HT-29 (cell line): ENCODE data around the gene XPNPEP2. TPM values are rescaled to one million over a fixed set of nuclear protein-coding genes. Genes with fewer than 3 reads are reported as not detected.

ENCODE experiments used
- DNase-seq: peaks from one replicate; pipeline ENCODE4 v3.0.0-alpha.2; 2015; ENCODE audit warnings: low spot score
- total RNA-seq: library from RNA; depleted of rRNA; stranded (reverse); fragments of >200 nt; shearing (Covaris generic); gene quantifications from 2 replicates; pipeline ENCODE4 v1.2.3, GENCODE V29; 2014

Gene XPNPEP2
- total RNA-seq, 1 experiment from 2014 or later: not detected

DNA sequence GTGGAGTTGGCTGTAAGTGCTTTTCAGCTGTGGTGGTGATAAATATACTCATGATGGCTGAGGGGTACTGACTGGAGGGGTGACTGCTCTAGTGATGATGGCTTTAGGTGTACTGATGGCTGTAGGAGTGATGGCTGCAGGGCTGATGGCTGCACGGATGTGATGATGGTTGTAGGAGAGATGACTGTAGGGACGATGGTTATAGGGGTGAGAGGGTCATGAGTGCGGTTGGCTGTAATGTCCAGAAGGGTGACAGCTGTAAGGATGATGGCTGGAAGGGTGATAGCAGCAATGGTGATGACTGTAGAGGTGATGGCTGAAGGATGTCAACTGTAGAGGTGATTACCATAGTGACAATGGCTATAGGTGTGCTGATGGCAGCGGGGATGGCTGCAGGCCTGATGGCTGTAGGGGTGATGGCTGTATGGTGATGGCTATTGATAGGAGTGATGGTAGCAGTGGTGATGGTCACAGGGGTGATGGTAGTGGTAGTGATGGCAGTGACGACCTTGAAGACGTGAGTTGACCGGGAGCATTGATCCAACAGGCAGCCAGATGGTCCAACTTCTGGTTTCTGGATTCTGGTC, 40.4 kb downstream of the XPNPEP2 start:
- DNase-seq: no peak

DNA sequence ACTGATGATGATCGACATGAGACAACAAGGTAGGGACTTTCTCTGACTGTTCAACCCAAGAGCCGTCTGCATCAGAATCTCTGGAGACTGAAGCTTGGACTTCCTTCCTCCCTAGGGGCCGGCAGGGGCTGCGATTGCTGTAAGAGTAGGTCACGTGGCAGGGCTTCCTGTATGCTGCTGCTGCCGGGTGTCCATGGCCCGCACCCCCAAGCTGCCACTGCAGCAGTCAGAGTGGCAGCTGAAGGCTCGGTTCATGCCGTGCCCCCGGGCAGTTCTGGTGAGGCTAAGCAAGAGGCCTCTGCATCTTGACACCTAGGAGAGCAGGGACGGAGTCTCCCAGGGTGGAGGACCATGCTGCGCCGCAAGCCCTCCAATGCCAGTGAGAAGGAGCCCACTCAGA, 41.0 kb downstream of the XPNPEP2 start, which contains the start of gene SASH3:
Gene SASH3 (plus strand): TSS at position 203 of the 400 bp plus-strand sequence. CDS start 149 bp downstream, at position 352.
- no peak for DNase-seq

GRCh38 chrX:129780441-129781105, 41.8 kb downstream of the XPNPEP2 start:
- no peak for DNase-seq

DNA sequence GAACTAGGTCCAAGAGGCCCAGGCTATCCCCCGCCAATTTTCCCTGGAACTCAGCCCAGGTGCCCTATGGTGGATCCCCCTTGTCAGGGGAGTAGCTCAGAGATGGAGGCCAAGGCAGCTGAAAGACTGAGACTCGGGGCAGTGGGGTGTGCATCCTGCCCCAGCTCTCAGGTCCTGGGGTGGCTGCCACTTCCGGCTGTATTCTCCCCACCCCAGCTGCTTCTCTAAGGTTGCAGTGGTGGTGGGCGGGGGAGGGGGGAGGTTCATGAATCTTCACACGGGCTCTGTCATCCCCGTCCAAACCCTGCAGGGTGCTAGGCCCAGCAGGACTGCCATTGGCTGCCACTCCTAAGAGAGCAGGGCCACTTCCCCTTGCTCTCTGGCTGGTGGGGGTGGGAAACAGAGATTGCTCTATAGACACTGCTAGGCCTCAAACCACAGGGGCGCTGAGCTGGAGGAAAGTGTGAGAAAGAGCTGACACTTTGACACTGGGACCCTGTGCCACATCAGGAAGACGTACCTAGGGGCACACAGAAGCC, 42.4 kb downstream of the XPNPEP2 start:
- no peak for DNase-seq

GRCh38 chrX:129781680-129782495, 43.1 kb downstream of the XPNPEP2 start:
- no peak for DNase-seq

- no peak for DNase-seq
These were observed 43.9 kb downstream of the XPNPEP2 start for GRCh38 chrX:129782706-129783105.

DNA sequence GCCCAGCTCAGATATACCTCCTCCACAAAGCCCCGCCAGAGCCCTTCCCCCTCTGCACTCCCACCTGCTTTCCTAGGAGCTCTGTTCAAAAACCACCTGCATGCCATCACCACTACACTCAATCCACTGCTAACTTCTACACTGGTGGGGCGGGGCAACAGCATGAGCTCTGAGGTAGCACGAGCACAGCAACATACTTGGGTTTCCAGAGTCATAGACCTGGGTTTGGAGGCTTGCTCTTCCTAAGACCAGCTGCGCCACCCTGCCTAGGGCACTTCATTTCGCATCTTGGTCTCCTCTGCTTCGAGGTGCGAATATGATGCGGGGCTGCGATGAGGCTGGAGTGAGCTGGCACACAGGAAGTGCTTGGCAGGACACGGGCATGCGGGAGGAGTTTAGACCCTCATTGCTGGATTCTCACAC, 44.5 kb downstream of the XPNPEP2 start:
- DNase-seq: no peak

DNA sequence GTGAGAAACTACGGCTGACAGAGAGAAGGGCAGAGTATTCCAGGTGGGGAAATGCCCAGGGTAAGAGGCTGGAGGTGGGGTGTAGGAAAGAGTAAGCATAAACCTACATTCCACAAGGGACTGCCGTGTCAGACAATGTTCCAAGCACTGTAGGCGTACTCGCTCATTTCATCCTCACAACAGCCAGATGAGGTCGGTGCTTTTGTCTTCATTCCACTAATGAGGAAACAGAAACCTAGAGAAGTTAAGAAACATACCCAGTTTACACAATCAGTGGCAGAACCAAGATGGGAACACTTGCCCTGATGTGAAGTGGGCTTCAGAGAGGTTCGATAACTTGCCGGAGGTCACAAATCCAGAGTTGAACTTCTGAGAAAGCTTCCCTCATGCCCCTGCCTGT, 45.6 kb downstream of the XPNPEP2 start:
- no peak for DNase-seq

GRCh38 chrX:129785160-129785947, 46.6 kb downstream of the XPNPEP2 start:
- no peak for DNase-seq

GRCh38 chrX:129786210-129786651, 47.5 kb downstream of the XPNPEP2 start:
- no peak for DNase-seq

- no peak for DNase-seq
These were observed 48.7 kb downstream of the XPNPEP2 start for GRCh38 chrX:129787336-129788055.

DNA sequence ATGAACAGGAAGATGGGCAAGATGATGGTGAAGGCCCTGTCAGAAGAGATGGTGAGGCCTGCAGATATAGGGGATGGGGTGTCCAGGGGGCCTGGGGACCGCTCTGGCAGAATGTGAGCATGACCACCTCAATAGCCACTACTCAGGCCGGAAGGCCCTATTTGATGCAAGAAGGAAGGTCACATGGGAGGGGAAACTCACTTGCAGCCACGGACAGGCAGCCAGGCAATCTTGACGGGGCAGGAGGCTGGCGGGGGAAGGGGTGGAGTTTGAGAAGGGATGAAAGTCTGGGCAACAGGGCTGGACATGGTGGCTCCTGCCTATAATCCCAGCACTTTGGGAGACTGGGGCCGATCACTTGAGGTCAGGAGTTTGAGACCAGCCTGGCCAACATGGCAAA, 49.7 kb downstream of the XPNPEP2 start:
- DNase-seq: no peak

GRCh38 chrX:129790146-129790545, 51.4 kb downstream of the XPNPEP2 start:
- no peak for DNase-seq

DNA sequence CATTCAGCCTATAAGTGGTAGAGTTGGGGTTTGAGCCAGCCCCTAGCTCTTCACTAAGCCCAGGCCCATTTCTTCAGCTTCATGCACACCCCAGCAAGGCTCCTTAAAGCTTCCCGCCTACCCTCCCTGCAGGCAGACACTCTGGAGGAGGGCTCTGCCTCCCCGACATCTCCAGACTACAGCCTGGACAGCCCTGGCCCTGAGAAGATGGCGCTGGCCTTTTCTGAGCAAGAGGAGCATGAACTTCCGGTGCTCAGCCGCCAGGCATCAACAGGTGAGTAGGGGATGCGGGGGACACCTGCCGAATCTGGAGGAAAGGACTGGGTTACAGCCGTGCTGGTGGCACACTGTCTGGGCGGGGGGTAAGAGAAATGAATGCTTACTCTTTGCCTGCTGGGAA, 52.0 kb downstream of the XPNPEP2 start:
- no peak for DNase-seq

- DNase-seq: no peak
These were observed 52.6 kb downstream of the XPNPEP2 start for GRCh38 chrX:129791336-129791735.

DNA sequence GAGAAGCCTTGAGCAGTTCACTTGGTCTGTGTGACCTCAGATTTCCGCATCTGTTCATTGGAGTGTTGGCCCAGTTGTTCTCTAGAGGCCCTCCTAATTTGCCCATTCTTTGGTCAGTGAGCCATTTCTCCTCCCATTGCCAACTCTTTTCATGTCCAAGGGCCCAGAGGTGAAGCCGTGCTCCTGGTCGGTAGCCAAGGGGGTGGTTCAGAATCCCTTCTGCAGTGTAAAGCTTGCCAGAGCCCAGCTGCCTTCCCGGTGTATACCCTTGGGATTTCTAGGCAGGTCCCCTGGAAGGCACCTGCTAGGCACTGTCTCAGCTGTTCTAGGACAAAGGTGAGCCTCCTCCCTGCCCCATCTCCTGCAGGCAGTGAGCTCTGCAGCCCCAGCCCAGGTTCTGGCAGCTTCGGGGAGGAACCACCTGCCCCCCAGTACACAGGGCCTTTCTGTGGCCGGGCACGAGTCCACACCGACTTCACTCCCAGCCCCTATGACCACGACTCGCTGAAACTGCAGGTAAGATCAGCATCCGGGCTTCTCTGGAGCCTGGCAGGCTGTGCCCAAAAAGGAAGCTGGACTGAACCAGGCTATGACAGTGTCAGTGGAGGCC, 53.3 kb downstream of the XPNPEP2 start:
- DNase-seq: no peak

- DNase-seq: no peak
These were observed 54.0 kb downstream of the XPNPEP2 start for GRCh38 chrX:129792586-129793291.

DNA sequence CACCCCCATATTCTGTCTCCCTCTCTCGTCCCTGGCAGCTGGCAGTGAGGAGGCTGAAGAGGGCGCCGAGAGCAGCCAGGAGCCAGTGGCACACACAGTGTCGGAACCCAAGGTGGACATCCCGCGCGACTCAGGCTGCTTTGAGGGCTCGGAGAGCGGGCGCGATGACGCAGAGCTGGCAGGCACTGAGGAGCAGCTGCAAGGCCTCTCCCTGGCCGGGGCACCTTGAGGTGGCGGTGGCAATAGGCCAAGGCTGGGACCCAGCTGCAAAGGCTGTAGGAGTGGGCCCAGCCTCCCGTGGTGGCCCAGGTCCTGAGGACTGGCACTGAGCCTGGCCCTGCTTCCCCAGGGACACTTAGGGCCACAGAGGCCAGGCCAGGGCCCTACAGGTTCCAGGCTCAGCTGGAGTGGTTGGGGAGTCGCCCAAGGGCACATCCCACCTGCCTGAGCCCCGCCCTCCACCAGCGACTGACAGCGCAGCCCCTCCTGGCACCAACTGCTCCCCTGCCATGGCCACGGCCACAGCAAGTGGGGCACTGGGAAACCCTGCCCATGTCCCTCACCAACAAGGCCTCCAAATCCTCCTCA, 54.9 kb downstream of the XPNPEP2 start:
- no peak for DNase-seq

DNA sequence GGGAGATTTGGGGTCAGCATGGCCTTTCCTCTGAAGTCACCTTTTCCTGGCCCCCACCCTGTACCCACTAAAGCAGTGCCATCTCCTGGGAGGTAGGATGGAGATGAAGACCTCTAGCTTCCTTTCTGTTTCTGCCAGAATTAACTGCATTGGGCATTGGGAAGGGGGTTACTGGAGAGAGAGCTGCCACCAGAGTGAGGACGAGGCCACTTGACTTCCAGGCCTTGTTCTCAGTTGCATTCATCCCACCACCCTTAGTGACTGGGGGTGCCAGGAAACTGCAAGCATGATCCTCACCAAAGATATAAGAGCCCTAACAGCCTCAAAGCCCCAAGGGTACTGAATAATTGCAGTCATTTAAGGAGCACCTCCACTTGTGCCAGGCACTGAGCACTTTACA, 56.8 kb downstream of the XPNPEP2 start:
- no peak for DNase-seq
